ENCODE results near the gene ADAMTS16. TPM values are rescaled to one million over a fixed set of nuclear protein-coding genes. Genes with fewer than 3 reads are reported as not detected.

Gene ADAMTS16
- total RNA-seq, 1 donor from 2014 or later = not detected

DNA sequence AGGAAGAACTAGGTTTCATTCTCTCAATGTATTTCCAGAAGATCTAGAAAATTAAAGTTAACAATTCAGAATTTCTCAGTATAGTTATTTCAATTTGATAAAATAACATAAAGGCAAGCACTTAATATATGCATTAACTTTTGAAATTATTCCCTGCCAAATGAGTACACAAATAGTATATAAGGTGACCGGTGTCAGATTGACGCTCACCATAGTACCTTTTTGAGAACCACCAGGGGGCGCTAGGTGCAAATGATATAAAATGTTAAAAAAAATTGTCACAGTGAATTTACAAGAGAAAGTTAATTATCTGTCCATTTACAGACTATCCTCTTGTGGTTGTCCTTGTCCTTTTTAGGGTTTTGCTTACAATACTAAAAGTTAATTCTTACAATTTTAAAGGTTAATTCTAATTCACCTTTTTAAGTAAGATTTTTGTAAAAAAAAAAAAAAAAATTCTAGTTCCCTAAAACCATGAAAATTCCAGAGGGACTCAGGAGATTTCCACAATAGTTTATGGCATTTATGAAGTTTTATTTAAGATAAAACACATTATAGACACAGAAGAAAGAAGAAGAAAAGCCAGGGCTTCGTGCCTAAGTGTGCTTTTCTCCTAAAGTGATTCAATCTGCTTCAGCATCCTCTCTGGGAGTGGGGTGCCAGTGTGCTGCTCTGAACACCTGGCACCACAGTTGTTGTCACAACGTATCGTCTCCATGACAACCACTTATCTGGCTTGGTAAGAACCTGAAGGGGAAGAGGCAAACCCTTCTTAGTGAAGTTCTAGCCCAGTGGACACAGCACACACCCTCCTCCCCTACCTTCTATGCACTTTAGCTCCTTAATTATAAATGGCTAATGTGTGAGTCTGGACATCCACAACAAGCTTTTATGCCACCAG, 1.7 kb downstream of the ADAMTS16 start:
- intact Hi-C loops (cut with DNase I) = loop anchor here (1.0 to 5.0 kb wide), 3 partner anchors 253 to 277 kb away; no protein-coding TSS in a partner anchor
- no peak for DNase-seq (ENCODE audit: low spot score)

GRCh38 chr5:5144441-5144840, 4.3 kb downstream of the ADAMTS16 start:
- intact Hi-C loops (cut with DNase I) = loop anchor here (5.0 kb wide), 1 partner anchor 267 kb away; no protein-coding TSS in a partner anchor

DNA sequence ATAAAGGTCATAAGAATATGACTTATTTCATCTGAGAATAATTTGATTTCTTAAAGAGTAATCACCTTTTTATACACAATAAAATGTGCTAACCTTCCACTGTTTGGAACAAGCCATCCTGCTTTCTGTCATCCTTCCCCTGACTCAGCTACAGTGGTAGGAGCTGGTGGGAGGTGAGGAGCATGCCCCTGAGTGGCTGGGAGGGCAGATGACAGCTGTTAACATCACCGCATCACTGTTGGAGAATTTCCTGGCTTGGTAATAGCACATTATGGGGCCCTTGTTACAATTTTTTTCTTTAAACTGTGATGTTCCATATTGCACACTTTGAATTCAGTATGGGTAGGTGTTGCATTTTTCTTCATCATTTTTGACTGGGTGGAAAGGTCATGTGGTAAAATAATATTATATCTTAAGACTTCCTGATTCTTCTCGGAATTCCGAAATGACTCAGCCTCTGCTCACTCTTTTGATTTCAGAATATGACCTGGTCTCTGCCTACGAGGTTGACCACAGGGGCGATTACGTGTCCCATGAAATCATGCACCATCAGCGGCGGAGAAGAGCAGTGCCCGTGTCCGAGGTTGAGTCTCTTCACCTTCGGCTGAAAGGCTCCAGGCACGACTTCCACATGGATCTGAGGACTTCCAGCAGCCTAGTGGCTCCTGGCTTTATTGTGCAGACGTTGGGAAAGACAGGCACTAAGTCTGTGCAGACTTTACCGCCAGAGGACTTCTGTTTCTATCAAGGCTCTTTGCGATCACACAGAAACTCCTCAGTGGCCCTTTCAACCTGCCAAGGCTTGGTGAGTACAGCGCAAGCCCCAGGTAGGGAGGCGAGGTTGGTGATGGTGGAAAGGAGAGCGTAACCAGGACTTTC, 5.8 kb downstream of the ADAMTS16 start:
- no peak for DNase-seq (ENCODE audit: low spot score)

More at GRCh38 chr5:5144441-5144840, 4.3 kb downstream of the ADAMTS16 start:
- DNase-seq (ENCODE audit: low spot score) = no peak

DNA sequence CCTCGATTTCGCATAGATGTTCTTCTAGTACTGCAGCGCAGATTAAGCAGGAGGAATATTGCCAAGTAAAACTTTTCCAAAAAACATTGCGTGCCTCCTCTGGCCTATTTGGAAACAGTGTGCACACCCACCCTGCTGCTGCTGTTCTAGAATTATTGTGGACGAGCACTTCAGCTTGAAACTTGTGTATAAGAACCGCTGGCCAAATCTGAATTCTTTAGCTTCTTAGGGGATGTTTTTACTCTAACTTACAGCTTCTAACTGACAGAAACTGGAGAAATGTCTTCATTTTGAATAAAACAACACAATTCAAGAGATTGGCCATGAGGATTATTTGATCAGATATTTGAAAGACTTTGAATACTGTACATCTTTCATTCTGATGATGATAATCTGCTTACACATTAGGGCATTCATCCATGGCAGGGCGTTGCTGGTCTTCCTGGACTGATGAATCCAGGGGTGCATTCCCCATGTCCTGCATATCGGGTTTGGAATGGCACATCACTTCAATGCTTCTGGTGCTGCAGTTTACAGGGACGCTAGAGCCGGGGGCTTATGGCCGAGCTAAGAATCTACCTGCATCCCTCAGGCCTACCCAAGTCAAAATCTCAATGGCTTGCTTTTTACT, 6.5 kb downstream of the ADAMTS16 start:
- intact Hi-C loops (cut with DNase I) = no loop called here
- DNase-seq (ENCODE audit: low spot score) = no peak

More for the DNA sequence above, 5.8 kb downstream of the ADAMTS16 start:
- intact Hi-C loops (cut with DNase I) = no loop called here

GRCh38 chr5:5149154-5149553, 9.0 kb downstream of the ADAMTS16 start:
- intact Hi-C loops (cut with DNase I) = no loop called here
- no peak for DNase-seq (ENCODE audit: low spot score)

- intact Hi-C loops (cut with DNase I) = no loop called here
- no peak for DNase-seq (ENCODE audit: low spot score)
Measured at GRCh38 chr5:5150667-5151066, 10.5 kb downstream of the ADAMTS16 start.

- no peak for DNase-seq (ENCODE audit: low spot score)
- intact Hi-C loops (cut with DNase I) = no loop called here
Measured at GRCh38 chr5:5154733-5155132, 14.6 kb downstream of the ADAMTS16 start.

DNA sequence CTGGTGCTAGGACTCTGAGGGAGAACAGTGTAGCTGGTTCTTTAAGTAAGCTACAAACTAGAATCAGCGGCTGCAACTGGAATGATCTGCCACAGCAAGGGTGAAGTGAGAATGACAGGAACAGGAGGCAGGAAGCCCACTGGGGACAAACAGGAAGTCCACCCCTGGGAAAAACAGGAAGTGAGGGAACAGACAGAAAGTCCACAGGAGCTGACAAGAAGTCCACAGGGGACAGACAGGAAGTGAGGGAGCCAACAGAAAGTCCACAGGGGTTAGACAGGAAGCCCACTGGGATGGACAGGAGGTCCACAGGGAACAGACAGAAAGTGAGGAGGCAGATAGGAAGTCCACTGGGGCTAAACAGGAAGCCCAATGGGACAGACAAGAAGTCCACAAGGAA, 15.5 kb downstream of the ADAMTS16 start:
- intact Hi-C loops (cut with DNase I) = no loop called here
- no peak for DNase-seq (ENCODE audit: low spot score)

DNA sequence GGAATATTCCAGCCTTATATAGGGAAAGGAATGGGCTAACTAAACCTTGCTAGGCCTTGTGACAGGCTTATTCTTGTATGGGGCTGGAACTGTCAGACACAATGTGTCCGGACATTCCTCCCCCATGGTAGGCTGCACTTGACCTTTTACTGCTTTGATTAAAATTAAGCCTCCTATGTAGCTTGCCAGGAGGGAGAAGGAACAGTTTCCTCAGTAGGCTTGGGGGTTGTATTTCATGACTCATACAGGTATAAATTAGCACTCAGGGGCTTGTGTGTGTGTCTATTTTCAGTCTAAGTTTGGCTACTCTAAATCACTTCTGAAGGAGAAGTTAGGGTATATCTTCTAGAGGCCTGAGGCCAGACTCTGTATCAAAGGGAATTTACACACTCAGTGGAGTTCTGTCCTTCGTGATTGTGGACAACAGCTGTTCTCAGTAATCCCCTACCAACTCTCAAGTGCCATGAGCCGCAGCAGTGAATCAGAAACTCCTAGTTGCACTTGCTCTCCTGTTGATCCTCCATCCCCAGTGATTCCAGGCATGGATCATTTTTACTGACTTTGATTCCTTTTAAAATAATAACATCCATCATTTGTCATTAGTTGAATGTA, 16.4 kb downstream of the ADAMTS16 start:
- intact Hi-C loops (cut with DNase I) = no loop called here
- DNase-seq (ENCODE audit: low spot score) = no peak

GRCh38 chr5:5158472-5158895, 18.4 kb downstream of the ADAMTS16 start:
- intact Hi-C loops (cut with DNase I) = no loop called here
- DNase-seq (ENCODE audit: low spot score) = no peak

- DNase-seq (ENCODE audit: low spot score) = no peak
- intact Hi-C loops (cut with DNase I) = no loop called here
Measured at GRCh38 chr5:5159282-5160103, 19.4 kb downstream of the ADAMTS16 start.

- DNase-seq (ENCODE audit: low spot score) = no peak
- intact Hi-C loops (cut with DNase I) = no loop called here
Measured at GRCh38 chr5:5164163-5164562, 24.0 kb downstream of the ADAMTS16 start.

- intact Hi-C loops (cut with DNase I) = no loop called here
- DNase-seq (ENCODE audit: low spot score) = no peak
Measured at GRCh38 chr5:5165541-5166002, 25.4 kb downstream of the ADAMTS16 start.

GRCh38 chr5:5169466-5169865, 29.3 kb downstream of the ADAMTS16 start:
- intact Hi-C loops (cut with DNase I) = no loop called here
- no peak for DNase-seq (ENCODE audit: low spot score)

DNA sequence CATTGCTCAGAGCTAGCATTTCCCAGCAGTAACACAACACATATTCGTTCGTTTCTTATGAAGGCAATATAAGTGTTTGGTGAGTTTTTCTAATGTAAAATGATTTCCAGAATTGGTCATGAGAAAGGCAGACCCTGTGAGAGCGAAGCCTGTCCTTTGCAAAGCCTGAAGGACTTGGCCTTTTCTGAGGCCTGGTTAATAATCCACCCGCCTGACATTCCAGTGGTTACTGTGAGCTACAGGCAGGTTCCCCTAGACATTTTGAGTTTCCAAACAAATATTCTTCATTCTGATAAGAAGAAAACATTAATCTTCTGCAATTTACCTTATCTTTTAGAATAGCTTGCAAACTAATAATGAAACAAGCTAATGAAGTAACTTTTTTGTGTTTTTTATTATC, 38.0 kb downstream of the ADAMTS16 start:
- intact Hi-C loops (cut with DNase I) = no loop called here
- no peak for DNase-seq (ENCODE audit: low spot score)

DNA sequence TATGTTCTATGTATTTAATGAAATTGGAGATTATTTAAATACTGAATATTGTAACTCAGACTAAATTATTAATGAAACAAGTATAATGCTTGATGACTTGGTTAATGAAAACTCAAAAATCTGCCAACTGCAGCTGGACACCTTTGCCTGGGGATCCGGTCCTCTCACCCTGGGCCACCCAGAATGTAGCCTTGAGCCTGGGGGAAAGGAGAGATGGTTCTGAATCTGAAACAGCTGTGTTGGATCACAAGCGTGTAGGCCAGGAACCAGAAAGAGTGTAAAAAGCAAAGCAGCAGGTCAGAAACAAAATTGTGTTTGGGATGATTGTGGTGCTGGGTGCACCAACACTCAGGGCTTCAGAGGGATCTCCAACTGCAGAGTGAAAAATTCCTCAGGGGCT, 38.5 kb downstream of the ADAMTS16 start:
- intact Hi-C loops (cut with DNase I) = no loop called here
- DNase-seq (ENCODE audit: low spot score) = no peak

GRCh38 chr5:5179079-5179478, 38.9 kb downstream of the ADAMTS16 start:
- no peak for DNase-seq (ENCODE audit: low spot score)
- intact Hi-C loops (cut with DNase I) = no loop called here

- no peak for DNase-seq (ENCODE audit: low spot score)
- intact Hi-C loops (cut with DNase I) = no loop called here
Measured at GRCh38 chr5:5179597-5179996, 39.5 kb downstream of the ADAMTS16 start.
